IPS-18a (cell line): Measurements from ENCODE around the gene OR2V2.

ENCODE experiments used
- H3K27ac ChIP-seq: one replicate; pipeline ENCODE4 v1.5.1; 2013; ENCODE audit warnings: low read length
- H3K27me3 ChIP-seq: one replicate; pipeline ENCODE4 v1.6.1; 2013; ENCODE audit warnings: mild to moderate bottlenecking, low read length; ENCODE audit not compliant: control insufficient read depth, insufficient read depth
- H3K36me3 ChIP-seq: one replicate; pipeline ENCODE4 v1.6.1; 2013; ENCODE audit warnings: low read depth, low read length; ENCODE audit not compliant: control insufficient read depth
- H3K4me1 ChIP-seq: one replicate; pipeline ENCODE4 v1.6.1; 2013; ENCODE audit warnings: low read depth, low read length; ENCODE audit not compliant: control insufficient read depth
- H3K4me3 ChIP-seq: one replicate; pipeline ENCODE4 v1.5.1; 2013; ENCODE audit warnings: low read length
- H3K9ac ChIP-seq: one replicate; pipeline ENCODE4 v1.6.1; 2013; ENCODE audit warnings: mild to moderate bottlenecking, low read length, moderate library complexity
- H3K9me3 ChIP-seq: one replicate; pipeline ENCODE4 v1.6.1; 2013; ENCODE audit warnings: low read depth, low read length; ENCODE audit not compliant: control insufficient read depth

Gene OR2V2

GRCh38 chr5:181133083-181133482, 14.3 kb upstream of the OR2V2 start:
- Histone ChIP-seq H3K27ac (no peak overlapping the region), H3K4me3 (no peak overlapping the region), H3K27me3 (no peaks in the 10 kb centered on the region), H3K9me3 (no peaks in the 10 kb centered on the region), H3K4me1 (no peaks in the 10 kb centered on the region), H3K36me3 (no peaks in the 10 kb centered on the region), H3K9ac (no peak overlapping the region)

GRCh38 chr5:181133610-181134231, 13.7 kb upstream of the OR2V2 start:
- no peak overlapping the region for H3K27ac ChIP-seq
- no peak overlapping the region for H3K9ac ChIP-seq
- no peaks in the 10 kb centered on the region for H3K27me3 ChIP-seq
- H3K4me3 ChIP-seq = no peak overlapping the region
- H3K36me3 ChIP-seq = no peaks in the 10 kb centered on the region
- no peaks in the 10 kb centered on the region for H3K4me1 ChIP-seq
- no peaks in the 10 kb centered on the region for H3K9me3 ChIP-seq

- Histone ChIP-seq H3K27me3 (no peaks in the 10 kb centered on the region), H3K9me3 (no peaks in the 10 kb centered on the region), H3K4me1 (no peaks in the 10 kb centered on the region), H3K27ac (no peak overlapping the region), H3K36me3 (no peaks in the 10 kb centered on the region), H3K9ac (no peak overlapping the region), H3K4me3 (no peak overlapping the region)
Measured at GRCh38 chr5:181134259-181134658, 13.1 kb upstream of the OR2V2 start.

GRCh38 chr5:181136361-181136955, 10.9 kb upstream of the OR2V2 start:
- Histone ChIP-seq H3K36me3 (no peaks in the 10 kb centered on the region), H3K4me1 (no peaks in the 10 kb centered on the region)

GRCh38 chr5:181138258-181138657, 9.1 kb upstream of the OR2V2 start:
- Histone ChIP-seq H3K27ac (no peak overlapping the region), H3K9me3 (no peaks in the 10 kb centered on the region), H3K4me1 (no peaks in the 10 kb centered on the region), H3K36me3 (no peaks in the 10 kb centered on the region), H3K27me3 (no peaks in the 10 kb centered on the region), H3K9ac (no peak overlapping the region), H3K4me3 (no peak overlapping the region)

More at GRCh38 chr5:181136361-181136955, 10.9 kb upstream of the OR2V2 start:
- H3K27ac ChIP-seq = no peak overlapping the region
- no peak overlapping the region for H3K4me3 ChIP-seq
- H3K9ac ChIP-seq = no peak overlapping the region
- no peaks in the 10 kb centered on the region for H3K27me3 ChIP-seq
- H3K9me3 ChIP-seq = no peaks in the 10 kb centered on the region

- Histone ChIP-seq H3K4me3 (no peak overlapping the region), H3K4me1 (no peaks in the 10 kb centered on the region), H3K27me3 (no peaks in the 10 kb centered on the region), H3K9ac (no peak overlapping the region), H3K9me3 (no peaks in the 10 kb centered on the region), H3K27ac (no peak overlapping the region), H3K36me3 (no peaks in the 10 kb centered on the region)
Measured at GRCh38 chr5:181140766-181141165, 6.6 kb upstream of the OR2V2 start.

GRCh38 chr5:181142054-181142453, 5.3 kb upstream of the OR2V2 start:
- no peaks in the 10 kb centered on the region for H3K9me3 ChIP-seq
- H3K9ac ChIP-seq = no peak overlapping the region
- no peak overlapping the region for H3K27ac ChIP-seq
- no peaks in the 10 kb centered on the region for H3K36me3 ChIP-seq
- no peaks in the 10 kb centered on the region for H3K27me3 ChIP-seq
- H3K4me3 ChIP-seq = no peak overlapping the region
- peaks cover 7% of the 10 kb centered on the region for H3K4me1 ChIP-seq

GRCh38 chr5:181145133-181145532, 2.3 kb upstream of the OR2V2 start:
- no peak overlapping the region for H3K9ac ChIP-seq
- H3K9me3 ChIP-seq = no peaks in the 10 kb centered on the region
- peaks cover 16% of the 10 kb centered on the region for H3K4me1 ChIP-seq

GRCh38 chr5:181149355-181149754, 2.0 kb downstream of the OR2V2 start:
- no peaks in the 10 kb centered on the region for H3K36me3 ChIP-seq
- H3K27ac ChIP-seq = no peak overlapping the region
- no peak overlapping the region for H3K9ac ChIP-seq
- H3K4me3 ChIP-seq = no peak overlapping the region
- no peaks in the 10 kb centered on the region for H3K9me3 ChIP-seq
- H3K27me3 ChIP-seq = peaks cover 6% of the 10 kb centered on the region
- peaks cover 16% of the 10 kb centered on the region for H3K4me1 ChIP-seq

More at GRCh38 chr5:181145133-181145532, 2.3 kb upstream of the OR2V2 start:
- Histone ChIP-seq H3K27me3 (no peaks in the 10 kb centered on the region), H3K4me3 (no peak overlapping the region), H3K27ac (no peak overlapping the region), H3K36me3 (no peaks in the 10 kb centered on the region)

- Histone ChIP-seq H3K4me3 (no peak overlapping the region), H3K27ac (no peak overlapping the region), H3K27me3 (peaks cover 6% of the 10 kb centered on the region), H3K36me3 (no peaks in the 10 kb centered on the region), H3K4me1 (peaks cover 16% of the 10 kb centered on the region), H3K9me3 (no peaks in the 10 kb centered on the region), H3K9ac (no peak overlapping the region)
Measured at GRCh38 chr5:181149806-181150733, 2.7 kb downstream of the OR2V2 start.

GRCh38 chr5:181151146-181151545, 3.8 kb downstream of the OR2V2 start:
- H3K9ac ChIP-seq = no peak overlapping the region

More at GRCh38 chr5:181151146-181151545, 3.8 kb downstream of the OR2V2 start:
- H3K4me1 ChIP-seq = peaks cover 16% of the 10 kb centered on the region
- no peaks in the 10 kb centered on the region for H3K9me3 ChIP-seq
- no peak overlapping the region for H3K27ac ChIP-seq
- H3K27me3 ChIP-seq = peaks cover 6% of the 10 kb centered on the region
- no peaks in the 10 kb centered on the region for H3K36me3 ChIP-seq
- H3K4me3 ChIP-seq = no peak overlapping the region
